ENCODE measurements around the gene GRIK5. TPM values are rescaled to one million over a fixed set of nuclear protein-coding genes. Genes with fewer than 3 reads are reported as not detected.

The GRIK5 gene
- total RNA-seq, 1 donor from 2014 or later = 6.9 TPM

GRCh38 chr19:42076380-42076944 lies 6.5 kb upstream of the GRIK5 start:
- DNase-seq (ENCODE audit: low spot score) = no peak

DNA sequence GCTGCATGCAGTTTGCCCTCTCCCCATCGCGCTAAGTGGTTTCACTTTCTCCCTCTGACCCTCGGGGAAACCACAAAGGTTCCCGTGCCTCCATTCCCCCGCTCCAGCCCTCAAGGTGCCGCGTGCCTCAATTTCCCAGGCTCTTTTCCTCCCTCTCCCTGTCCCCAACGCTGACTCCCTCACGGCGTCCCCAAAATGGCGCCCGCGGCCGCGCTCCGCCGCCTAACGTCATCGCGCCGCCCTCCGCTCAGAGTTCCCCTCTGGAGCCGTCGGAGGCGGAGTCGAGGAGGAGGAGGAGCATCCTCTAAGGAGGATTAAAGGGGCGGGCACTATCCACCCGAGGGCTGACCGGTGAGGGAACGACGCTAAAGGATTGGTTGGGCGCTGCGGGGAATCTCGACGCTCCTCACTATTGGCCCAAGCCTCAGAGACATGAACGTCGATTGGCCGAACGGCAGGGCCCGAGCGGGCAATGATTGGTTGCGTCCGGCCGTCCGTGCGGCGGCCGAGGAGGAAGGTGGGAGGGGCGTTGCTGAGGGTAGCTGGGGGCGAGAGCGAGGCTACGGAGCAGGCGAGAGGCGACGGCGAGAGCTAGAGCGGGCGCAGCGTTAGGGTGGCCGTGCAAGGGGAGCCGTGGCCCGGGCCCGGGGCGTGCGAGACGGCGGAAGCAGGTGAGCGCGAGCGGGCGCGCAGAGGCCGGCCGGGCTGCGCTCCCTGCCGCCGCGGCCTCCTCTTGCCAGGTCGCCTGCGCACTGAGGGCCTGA lies 5.8 kb upstream of the GRIK5 start, which contains the start of gene ZNF574:
Gene ZNF574, plus strand, starts transcription at position 551 of the 764 bp plus-strand sequence. CDS start 2,441 bp downstream, outside the sequence.
- DNase-seq (ENCODE audit: low spot score) = peak; percentile 99

GRCh38 chr19:42075364-42075615 lies 5.3 kb upstream of the GRIK5 start:
- DNase-seq (ENCODE audit: low spot score) = no peak

DNA sequence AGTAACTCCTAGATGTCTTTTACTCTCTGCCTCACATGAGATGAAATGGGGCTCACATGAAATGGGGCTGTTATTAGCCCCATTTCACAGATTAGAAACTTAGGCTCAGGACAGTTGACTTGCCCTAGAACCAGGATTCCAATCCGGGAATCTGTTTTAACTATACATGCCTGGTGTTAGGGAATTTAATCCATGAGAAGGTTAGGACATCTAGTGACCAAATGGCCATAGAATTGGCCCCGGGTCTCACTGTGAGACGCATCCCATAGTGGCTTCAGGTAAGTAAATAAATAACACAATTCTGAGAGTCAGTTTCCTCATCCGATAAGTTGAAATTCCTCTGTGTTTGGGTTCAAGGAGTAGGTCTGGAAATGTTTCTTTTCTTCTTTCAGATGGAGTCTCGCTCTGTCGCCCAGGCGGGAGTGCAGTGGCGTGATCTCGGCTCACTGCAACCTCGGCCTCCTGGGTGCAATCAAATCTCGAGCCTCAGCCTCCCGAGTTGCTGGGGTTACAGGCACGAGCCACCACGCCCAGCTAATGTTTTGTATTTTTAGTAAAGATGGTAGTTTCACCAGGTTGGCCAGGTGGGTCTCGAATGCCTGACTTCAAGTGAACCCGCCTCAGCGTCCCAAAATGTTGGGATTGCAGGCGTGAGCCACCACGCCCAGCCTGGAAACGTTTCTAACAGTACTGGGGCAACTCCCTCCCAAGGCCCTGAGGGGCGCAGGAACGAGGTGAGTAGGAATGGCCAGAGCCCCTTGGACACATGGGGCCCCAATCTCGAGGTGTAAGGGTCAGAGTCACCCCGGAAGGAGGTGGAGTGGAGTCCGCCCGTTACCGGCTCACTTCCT lies 4.7 kb upstream of the GRIK5 start:
- DNase-seq (ENCODE audit: low spot score) = no peak

GRCh38 chr19:42071247-42071646 lies 1.2 kb upstream of the GRIK5 start:
- DNase-seq (ENCODE audit: low spot score) = no peak

DNA sequence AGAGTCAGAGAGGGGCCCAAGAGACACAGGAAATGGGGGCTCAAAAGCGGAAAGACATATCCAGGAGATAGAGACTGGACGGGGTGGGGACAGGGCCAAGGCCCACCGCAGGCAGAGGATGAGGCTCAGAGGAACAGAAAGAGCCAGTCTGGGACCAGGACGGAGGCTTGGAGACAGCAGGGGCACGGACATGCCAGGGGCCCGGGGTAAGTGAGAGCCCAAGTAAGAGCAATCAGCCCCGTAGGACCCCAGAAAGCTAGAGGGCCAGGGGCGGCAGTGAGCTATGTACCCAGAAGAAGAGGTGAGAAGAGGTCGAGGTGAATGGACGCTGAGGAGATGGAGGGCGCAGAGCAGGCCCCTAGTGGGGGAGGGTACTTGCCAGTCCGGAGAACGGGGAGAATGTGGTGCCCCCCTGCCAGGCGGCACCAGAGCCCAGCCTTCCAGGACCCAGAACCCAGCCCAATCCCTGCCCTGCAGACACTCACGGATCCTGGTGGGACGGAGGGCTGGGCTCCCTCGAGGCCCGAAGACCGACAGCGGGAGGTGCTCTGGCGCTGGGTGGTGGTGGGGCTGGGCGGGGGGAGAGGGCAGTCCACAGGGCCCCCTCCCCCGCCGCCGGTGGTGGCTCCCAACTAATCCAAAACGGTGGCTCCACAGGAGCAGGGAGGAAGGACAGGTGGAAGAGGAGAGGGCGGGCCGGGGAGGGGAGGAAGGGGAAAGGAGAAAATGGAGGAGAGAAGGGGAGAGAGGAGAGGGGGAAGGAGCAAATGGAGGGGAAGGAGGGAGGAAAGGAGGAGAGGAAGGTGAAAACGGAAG lies 1.0 kb downstream of the GRIK5 start:
- DNase-seq (ENCODE audit: low spot score) = no peak

GRCh38 chr19:42068361-42068755 lies 1.6 kb downstream of the GRIK5 start:
- DNase-seq (ENCODE audit: low spot score) = no peak

DNA sequence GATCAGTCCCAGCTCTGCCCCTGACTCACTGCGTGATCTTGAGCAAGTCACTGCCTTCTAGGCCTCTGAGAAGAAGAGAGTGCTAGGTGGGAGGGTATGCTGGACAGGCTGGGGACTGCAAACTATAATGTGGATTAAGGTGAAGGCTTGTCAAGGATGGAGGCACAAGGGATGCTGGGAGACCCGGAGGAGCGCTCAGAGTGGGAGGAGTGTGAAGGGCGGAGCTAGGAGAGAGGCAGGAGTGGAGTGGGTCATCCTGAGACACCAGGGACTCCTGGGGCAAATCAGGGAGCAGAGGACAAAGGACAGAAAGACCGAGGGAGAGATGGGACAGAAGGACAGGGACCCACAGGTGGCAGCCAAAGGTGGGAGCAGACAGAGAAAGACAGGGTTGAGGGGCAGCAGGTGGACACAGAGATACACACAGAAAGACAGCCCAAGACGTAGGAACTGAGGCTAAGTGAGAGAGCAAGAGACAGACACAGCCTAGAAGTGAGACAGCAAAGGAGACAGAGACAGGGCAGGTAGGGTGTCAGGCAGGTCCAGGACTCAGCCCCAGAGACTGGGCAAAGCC lies 2.6 kb downstream of the GRIK5 start:
- no peak for DNase-seq (ENCODE audit: low spot score)

DNA sequence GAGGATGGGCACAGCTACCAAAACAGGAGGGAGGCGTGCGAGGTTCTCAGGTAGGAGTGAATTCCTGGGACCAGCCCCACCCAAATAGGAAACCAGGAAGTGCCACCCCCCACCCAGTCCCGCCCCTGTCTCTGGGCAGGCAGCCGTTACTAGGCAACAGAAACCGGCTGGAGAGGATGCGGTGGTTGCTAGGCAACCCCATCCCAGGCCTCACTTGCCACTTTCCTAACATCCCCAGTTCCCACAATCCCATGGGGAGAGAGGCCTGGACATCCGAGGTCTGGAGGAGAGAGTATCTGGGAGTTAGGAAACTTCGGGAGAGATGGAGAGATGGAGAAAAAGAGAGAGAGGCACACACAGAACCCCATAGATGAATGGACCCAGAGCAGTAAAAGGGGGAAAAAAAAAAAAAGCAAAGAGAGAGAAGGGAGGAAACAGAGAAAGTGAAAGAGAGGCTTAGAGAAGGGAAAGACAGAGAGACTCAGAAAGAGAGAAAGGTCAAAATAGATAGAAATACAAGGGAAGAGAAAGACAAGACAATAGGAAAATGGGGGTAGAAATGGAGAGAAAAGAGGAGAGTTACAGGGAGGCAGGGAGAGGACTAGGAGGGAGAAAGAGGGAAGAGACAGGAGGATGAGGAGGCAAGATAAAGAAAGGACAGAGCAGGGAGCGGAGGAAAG lies 3.8 kb downstream of the GRIK5 start:
- DNase-seq (ENCODE audit: low spot score) = no peak

GRCh38 chr19:42065511-42065910 lies 4.5 kb downstream of the GRIK5 start:
- DNase-seq (ENCODE audit: low spot score) = no peak

DNA sequence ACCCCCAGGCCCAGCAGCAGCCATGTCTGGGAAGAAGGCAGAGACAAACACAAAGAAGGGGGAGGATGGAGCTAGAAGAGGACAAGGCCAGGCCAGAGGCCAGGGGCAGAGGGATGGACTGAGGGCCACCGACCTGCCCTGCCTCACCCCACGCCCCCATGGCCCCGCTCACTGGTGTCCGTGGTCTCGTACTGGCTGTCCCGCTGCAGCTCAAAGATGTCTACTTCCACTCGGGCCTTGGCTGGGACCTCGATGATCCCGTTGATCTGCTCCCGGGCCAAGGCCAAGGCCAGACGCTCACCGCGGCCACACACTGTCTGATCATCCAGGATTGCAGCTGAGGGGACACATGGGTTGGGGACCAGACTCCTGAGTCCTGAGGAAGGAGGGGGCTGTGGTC lies 5.0 kb downstream of the GRIK5 start:
- no peak for DNase-seq (ENCODE audit: low spot score)

DNA sequence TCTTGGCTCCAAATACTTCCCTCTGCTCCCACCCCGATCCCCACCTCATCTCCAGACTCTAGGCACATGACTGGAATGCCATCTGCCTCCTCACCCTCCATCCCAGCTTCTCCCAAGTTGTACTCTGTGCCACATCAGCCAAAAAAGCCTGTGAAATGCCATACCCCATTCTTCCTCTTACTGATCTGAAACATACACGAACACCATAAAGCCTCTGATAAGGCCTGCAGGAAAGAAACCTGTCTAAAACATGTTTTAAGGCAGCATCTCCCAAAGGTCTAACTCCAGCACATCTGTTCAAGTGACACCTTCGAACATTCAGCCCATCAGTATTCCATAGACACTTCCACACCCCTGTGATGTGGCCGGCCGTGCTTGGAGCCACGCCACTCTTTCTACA lies 5.6 kb downstream of the GRIK5 start:
- DNase-seq (ENCODE audit: low spot score) = no peak

- DNase-seq (ENCODE audit: low spot score) = no peak
These were observed 7.6 kb downstream of the GRIK5 start for GRCh38 chr19:42062381-42062780.

DNA sequence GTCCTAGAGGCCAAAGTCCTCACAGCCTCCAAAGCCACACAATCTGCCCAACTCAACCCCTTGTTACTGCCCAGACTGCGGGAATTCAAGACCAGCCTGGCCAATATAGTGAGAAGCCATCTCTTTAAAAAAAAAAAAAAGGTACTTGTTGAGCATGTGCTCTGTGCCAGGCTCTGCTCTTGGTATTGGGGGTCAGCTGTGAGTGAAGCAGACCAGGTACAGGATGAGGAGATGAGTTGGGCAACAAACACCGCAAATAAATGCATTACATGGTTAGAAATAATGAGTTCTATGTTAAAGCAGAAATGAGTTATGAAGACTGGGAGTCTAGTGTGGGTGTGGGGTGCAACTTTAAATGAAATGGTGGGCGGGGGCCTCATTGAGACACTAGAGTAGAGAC lies 9.9 kb downstream of the GRIK5 start:
- no peak for DNase-seq (ENCODE audit: low spot score)

- DNase-seq (ENCODE audit: low spot score) = no peak
These were observed 10.8 kb downstream of the GRIK5 start for GRCh38 chr19:42059196-42059595.

DNA sequence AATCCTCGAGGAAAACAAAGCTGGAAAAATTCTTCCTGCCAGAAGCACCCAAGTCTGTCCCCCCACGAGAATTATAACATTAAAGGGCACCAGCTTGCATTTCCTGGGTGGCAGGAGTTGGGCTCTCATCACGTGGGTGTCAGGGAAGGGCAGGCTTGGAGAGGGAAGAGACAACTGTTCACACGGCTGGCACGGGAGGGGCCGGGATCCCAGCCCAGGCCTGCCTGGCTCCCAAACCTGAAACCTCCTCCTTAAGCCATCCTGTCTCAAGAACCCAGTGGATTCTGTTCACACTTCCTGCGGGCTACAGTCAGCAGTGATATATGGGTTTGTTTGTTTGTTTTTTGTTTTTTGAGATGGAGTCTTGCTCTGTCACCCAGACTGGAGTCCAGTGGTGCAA lies 12.2 kb downstream of the GRIK5 start:
- no peak for DNase-seq (ENCODE audit: low spot score)

- no peak for DNase-seq (ENCODE audit: low spot score)
These were observed 15.8 kb downstream of the GRIK5 start for GRCh38 chr19:42054205-42054604.

GRCh38 chr19:42053037-42053935 lies 16.7 kb downstream of the GRIK5 start:
- no peak for DNase-seq (ENCODE audit: low spot score)

- no peak for DNase-seq (ENCODE audit: low spot score)
These were observed 17.7 kb downstream of the GRIK5 start for GRCh38 chr19:42052241-42052863.

Measured in ureter (tissue), 1 donor.